NCI-H345 treated with DMSO at 0.1 percent for 48 hours (cell line): ENCODE data around the gene GLA.
A peak's percentile ranks its signal among the peaks of the same experiment; 100 is the strongest.

Source experiments
- DNase-seq: peaks from one replicate; lab custom pipeline; 2025; ENCODE audit not compliant: unreplicated experiment; lab: John Stamatoyannopoulos, UW

Gene GLA

GRCh38 chrX:101359966-101360365, 47.8 kb downstream of the GLA start:
- no peak for DNase-seq

GRCh38 chrX:101357166-101357795, 50.4 kb downstream of the GLA start:
- DNase-seq, result no peak

- DNase-seq, result no peak
These were observed 58.5 kb downstream of the GLA start for GRCh38 chrX:101349193-101349562.

GRCh38 chrX:101348452-101349192, 59.1 kb downstream of the GLA start, which contains the start of gene TIMM8A:
TIMM8A (minus strand) TSS chrX:101348742; CDS start chrX:101348664, 78 bp downstream.
- peak; percentile 34 for DNase-seq

GRCh38 chrX:101347859-101348451, 59.8 kb downstream of the GLA start:
- no peak for DNase-seq
